WTC11 (cell line): ENCODE results near the gene MID1. TPM values are rescaled to one million over a fixed set of nuclear protein-coding genes. Genes with fewer than 3 reads are reported as not detected.
A peak's percentile ranks its signal among the peaks of the same experiment; 100 is the strongest.

Experiments used
- ATAC-seq: fragments of 200-7000 bp; cut with Tn5 transposase; 2 replicates; pipeline ENCODE4 v1.10.0; 2021; ENCODE audit warnings: mild to moderate bottlenecking, moderate library complexity
- CTCF ChIA-PET: fragments of 300-600 bp; sonication (Branson Sonifier 250); formaldehyde crosslinking; loops from one replicate; lab custom pipeline; 2021; ENCODE audit warnings: antibody characterized with exemption; lab: Charles Lee
- POLR2A ChIA-PET: fragments of 350-600 bp; sonication (Branson Sonifier 250); formaldehyde crosslinking; loops from one replicate; lab custom pipeline; 2021; ENCODE audit warnings: antibody characterized with exemption; lab: Charles Lee
- DNase-seq: peaks from one replicate; pipeline ENCODE4 v3.0.0; 2021; ENCODE audit warnings: low spot score
- H3K27ac Mint-ChIP-seq: 2 replicates; pipeline ENCODE4 v1.8.0; 2021; ENCODE audit warnings: mixed read lengths
- H3K27me3 Mint-ChIP-seq: 2 replicates; pipeline ENCODE4 v1.8.0; 2021; ENCODE audit warnings: low read depth, mild to moderate bottlenecking, moderate library complexity, mixed read lengths
- H3K36me3 Mint-ChIP-seq: 2 replicates; pipeline ENCODE4 v1.8.0; 2021; ENCODE audit warnings: mixed read lengths
- H3K4me1 Mint-ChIP-seq: 2 replicates; pipeline ENCODE4 v1.8.0; 2022; ENCODE audit warnings: mixed read lengths
- H3K4me3 Mint-ChIP-seq: 2 replicates; pipeline ENCODE4 v1.8.0; 2021; ENCODE audit warnings: mild to moderate bottlenecking, moderate library complexity, mixed read lengths
- H3K9me3 Mint-ChIP-seq: 2 replicates; pipeline ENCODE4 v1.8.0; 2021; ENCODE audit warnings: mixed read lengths
- CREM ChIP-seq: sonication (generic); formaldehyde crosslinking; IDR thresholded peaks from 2 replicates; pipeline ENCODE4 v1.8.1; 2022; ENCODE audit warnings: mild to moderate bottlenecking, missing genetic modification reagents, moderate library complexity
- CTCF ChIP-seq: fragments of 200-600 bp; IDR thresholded peaks from 2 replicates; pipeline ENCODE4 v1.8.0; 2022; ENCODE audit warnings: antibody characterized with exemption
- ESRRA ChIP-seq: sonication (generic); formaldehyde crosslinking; IDR thresholded peaks from 2 replicates; pipeline ENCODE4 v1.8.1; 2022; ENCODE audit warnings: mild to moderate bottlenecking, missing genetic modification reagents, borderline replicate concordance
- ETV6 ChIP-seq: sonication (generic); formaldehyde crosslinking; IDR thresholded peaks from 2 replicates; pipeline ENCODE4 v1.8.1; 2022; ENCODE audit warnings: mild to moderate bottlenecking, missing genetic modification reagents
- FOXK1 ChIP-seq: sonication (generic); formaldehyde crosslinking; IDR thresholded peaks from 2 replicates; pipeline ENCODE4 v1.8.0; 2022; ENCODE audit warnings: mild to moderate bottlenecking, moderate library complexity, missing genetic modification reagents
- FOXP1 ChIP-seq: sonication (generic); formaldehyde crosslinking; IDR thresholded peaks from 2 replicates; pipeline ENCODE4 v1.8.0; 2022; ENCODE audit warnings: missing genetic modification reagents, mild to moderate bottlenecking, moderate library complexity, borderline replicate concordance
- GTF2I ChIP-seq: fragments of 250-450 bp; sonication (Bioruptor Pico); conservative IDR thresholded peaks from 2 replicates; pipeline ENCODE4 v1.4.0; 2021; ENCODE audit warnings: mild to moderate bottlenecking
- HMGA2 ChIP-seq: fragments of 250-450 bp; sonication (Bioruptor Pico); IDR thresholded peaks from 2 replicates; pipeline ENCODE4 v1.4.0; 2021; ENCODE audit warnings: mild to moderate bottlenecking, moderate library complexity
- IRF1 ChIP-seq: sonication (generic); formaldehyde crosslinking; IDR thresholded peaks from 2 replicates; pipeline ENCODE4 v1.8.0; 2023; ENCODE audit warnings: missing genetic modification reagents
- JAZF1 ChIP-seq: fragments of 250-450 bp; sonication (Bioruptor Pico); IDR thresholded peaks from 2 replicates; pipeline ENCODE4 v1.9.0; 2021; ENCODE audit warnings: moderate library complexity, mild to moderate bottlenecking, inconsistent platforms
- MLX ChIP-seq: sonication (generic); formaldehyde crosslinking; IDR thresholded peaks from 2 replicates; pipeline ENCODE4 v1.8.1; 2023; ENCODE audit warnings: mild to moderate bottlenecking, missing genetic modification reagents, moderate library complexity
- OVOL2 ChIP-seq: fragments of 250-450 bp; sonication (Bioruptor Pico); IDR thresholded peaks from 2 replicates; pipeline ENCODE4 v1.9.0; 2021; ENCODE audit warnings: mild to moderate bottlenecking, borderline replicate concordance
- PREB ChIP-seq: sonication (generic); formaldehyde crosslinking; IDR thresholded peaks from 2 replicates; pipeline ENCODE4 v1.8.1; 2022; ENCODE audit warnings: mild to moderate bottlenecking, missing genetic modification reagents, moderate library complexity, borderline replicate concordance
- TP53 ChIP-seq: sonication (generic); formaldehyde crosslinking; IDR thresholded peaks from 2 replicates; pipeline ENCODE4 v1.8.1; 2023; ENCODE audit warnings: mild to moderate bottlenecking, missing genetic modification reagents
- USF1 ChIP-seq: sonication (generic); formaldehyde crosslinking; IDR thresholded peaks from 2 replicates; pipeline ENCODE4 v1.8.0; 2022; ENCODE audit warnings: mild to moderate bottlenecking, missing genetic modification reagents
- ZBTB21 ChIP-seq: sonication (generic); formaldehyde crosslinking; IDR thresholded peaks from 2 replicates; pipeline ENCODE4 v1.8.1; 2023; ENCODE audit warnings: mild to moderate bottlenecking, missing genetic modification reagents, borderline replicate concordance
- ZNF263 ChIP-seq: sonication (generic); formaldehyde crosslinking; IDR thresholded peaks from 2 replicates; pipeline ENCODE4 v1.8.1; 2022; ENCODE audit warnings: low read depth, mild to moderate bottlenecking, moderate library complexity, missing genetic modification reagents
- ZNF281 ChIP-seq: sonication (generic); formaldehyde crosslinking; IDR thresholded peaks from 2 replicates; pipeline ENCODE4 v1.8.0; 2023; ENCODE audit warnings: mild to moderate bottlenecking, missing genetic modification reagents
- ZNF423 ChIP-seq: fragments of 250-450 bp; sonication (Bioruptor Pico); IDR thresholded peaks from 2 replicates; pipeline ENCODE4 v2.1.2; 2022; ENCODE audit warnings: mild to moderate bottlenecking, moderate library complexity
- ZNF671 ChIP-seq: fragments of 250-450 bp; sonication (Bioruptor Pico); IDR thresholded peaks from 2 replicates; pipeline ENCODE4 v1.8.0; 2021; ENCODE audit warnings: mild to moderate bottlenecking
- ZSCAN18 ChIP-seq: fragments of 250-450 bp; sonication (Bioruptor Pico); IDR thresholded peaks from 2 replicates; pipeline ENCODE4 v2.1.2; 2022; ENCODE audit warnings: mild to moderate bottlenecking, moderate library complexity
- total RNA-seq: library from RNA; stranded (reverse); gene quantifications from 3 replicates; pipeline ENCODE4 v1.2.3, GENCODE V29; 2021

Gene MID1
- total RNA-seq, 1 experiment from 2014 or later = 52.2 TPM

GRCh38 chrX:10579112-10580011, 41.0 kb downstream of the MID1 start:
- Mint-ChIP-seq H3K36me3 (peaks cover 11% of the 10 kb centered on the region), H3K27me3 (no peaks in the 10 kb centered on the region), H3K4me3 (0 out of 2 replicates have a peak overlapping the region, but pooled peaks have one; percentile 4)
- ChIA-PET POLR2A (no interaction called here), CTCF (interaction anchor here (1.2 kb wide), 1 partner anchor 190 kb away, joined by 3 read pairs; no protein-coding TSS in a partner anchor)
- no peak for DNase-seq
- TF ChIP-seq USF1 (CRISPR knock-in tag) = no peak
- TF ChIP-seq CREM = no peak
- no peak for TF ChIP-seq ZNF671
- TF ChIP-seq ZNF281 = no peak
- TF ChIP-seq, all 79 proteins: peak for 0
- peaks cover 46% of the 10 kb centered on the region for H3K4me1 Mint-ChIP-seq
- peak overlapping the region; percentile 57 for H3K27ac Mint-ChIP-seq
- peaks cover 10% of the 10 kb centered on the region for H3K9me3 Mint-ChIP-seq
- ATAC-seq = no peak

- TF ChIP-seq ZNF263 (CRISPR knock-in tag) (no peak), MLX (CRISPR knock-in tag) (no peak), GTF2I (CRISPR knock-in tag) (no peak)
- H3K36me3 Mint-ChIP-seq = peaks cover 16% of the 10 kb centered on the region
- H3K4me3 Mint-ChIP-seq = no peak overlapping the region
- H3K9me3 Mint-ChIP-seq = peaks cover 12% of the 10 kb centered on the region
- H3K27ac Mint-ChIP-seq = no peak overlapping the region
- DNase-seq = no peak
- no peaks in the 10 kb centered on the region for H3K27me3 Mint-ChIP-seq
- ChIA-PET CTCF (no interaction called here), POLR2A (no interaction called here)
- ATAC-seq = no peak
- peaks cover 46% of the 10 kb centered on the region for H3K4me1 Mint-ChIP-seq
Measured at GRCh38 chrX:10578527-10578926, 41.9 kb downstream of the MID1 start.

- POLR2A ChIA-PET = no interaction called here
- H3K4me3 Mint-ChIP-seq = no peak overlapping the region
- CTCF ChIA-PET = no interaction called here
- H3K27me3 Mint-ChIP-seq = no peaks in the 10 kb centered on the region
- ATAC-seq = no peak
- no peak overlapping the region for H3K27ac Mint-ChIP-seq
- peaks cover 12% of the 10 kb centered on the region for H3K9me3 Mint-ChIP-seq
- H3K4me1 Mint-ChIP-seq = peaks cover 46% of the 10 kb centered on the region
- DNase-seq = no peak
- H3K36me3 Mint-ChIP-seq = peaks cover 21% of the 10 kb centered on the region
- TF ChIP-seq JAZF1 (CRISPR knock-in tag) (no peak), ZNF423 (no peak), IRF1 (no peak), HMGA2 (CRISPR knock-in tag) (no peak), PREB (CRISPR knock-in tag) (no peak), ETV6 (CRISPR knock-in tag) (no peak), FOXK1 (CRISPR knock-in tag) (no peak), TP53 (CRISPR knock-in tag) (no peak), ZSCAN18 (CRISPR knock-in tag) (no peak), ZBTB21 (no peak), CTCF (no peak), FOXP1 (CRISPR knock-in tag) (no peak), OVOL2 (CRISPR knock-in tag) (no peak), ESRRA (CRISPR knock-in tag) (no peak), MLX (CRISPR knock-in tag) (no peak)
Measured at GRCh38 chrX:10577853-10578252, 42.5 kb downstream of the MID1 start.
